HG03196 (cell line): Measurements from ENCODE around the gene HK1.
A peak's percentile ranks its signal among the peaks of the same experiment; 100 is the strongest.

Experiments
- ATAC-seq: cut with Tn5 transposase; IDR thresholded peaks from one replicate; pipeline ENCODE4 v1.9.1; 2021; ENCODE audit not compliant: unreplicated experiment

Gene HK1

DNA sequence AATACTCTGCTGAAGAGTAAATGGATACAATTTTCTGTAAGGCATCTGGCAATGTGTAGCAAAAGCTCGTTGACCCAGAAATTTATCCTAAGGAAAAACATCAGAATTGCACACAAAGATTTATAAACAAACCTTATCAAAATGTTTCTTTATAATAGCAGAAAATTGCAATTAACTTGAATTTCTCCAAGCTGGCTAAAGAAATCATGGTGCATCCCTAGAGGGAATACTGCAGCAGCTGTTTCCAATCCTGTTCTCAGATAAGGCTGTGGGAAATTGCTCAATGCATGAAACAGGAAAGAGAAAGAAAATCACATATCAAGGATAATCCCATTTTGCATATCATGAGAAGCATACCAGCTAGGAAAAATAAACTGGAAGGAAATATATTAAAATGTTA, 119.7 kb downstream of the HK1 start:
- ATAC-seq = no peak

GRCh38 chr10:69398466-69398865, 120.2 kb downstream of the HK1 start:
- ATAC-seq = no peak

GRCh38 chr10:69400936-69401335, 122.6 kb downstream of the HK1 start:
- no peak for ATAC-seq

GRCh38 chr10:69401416-69401815, 123.1 kb downstream of the HK1 start:
- no peak for ATAC-seq

DNA sequence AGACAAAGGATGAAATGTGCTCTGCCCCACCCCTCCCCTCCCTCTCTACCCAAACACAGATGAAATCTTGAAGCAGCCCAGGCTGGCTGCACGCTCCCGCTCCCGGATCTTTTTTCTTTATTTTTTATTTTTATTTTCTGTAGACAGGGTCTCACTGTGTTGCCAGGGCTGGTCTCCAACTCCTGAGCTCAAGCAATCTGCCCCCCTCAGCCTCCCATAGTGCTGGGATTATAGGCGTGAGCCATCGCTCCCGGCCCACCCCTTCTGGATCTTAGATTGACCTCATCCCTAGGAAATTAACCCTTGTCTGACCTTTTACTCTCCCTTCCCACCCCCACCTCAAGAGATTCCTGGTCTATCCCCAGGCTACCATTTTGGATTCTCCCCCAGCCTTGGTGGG, 124.1 kb downstream of the HK1 start:
- ATAC-seq = no peak

GRCh38 chr10:69403066-69403465, 124.8 kb downstream of the HK1 start:
- ATAC-seq = no peak

DNA sequence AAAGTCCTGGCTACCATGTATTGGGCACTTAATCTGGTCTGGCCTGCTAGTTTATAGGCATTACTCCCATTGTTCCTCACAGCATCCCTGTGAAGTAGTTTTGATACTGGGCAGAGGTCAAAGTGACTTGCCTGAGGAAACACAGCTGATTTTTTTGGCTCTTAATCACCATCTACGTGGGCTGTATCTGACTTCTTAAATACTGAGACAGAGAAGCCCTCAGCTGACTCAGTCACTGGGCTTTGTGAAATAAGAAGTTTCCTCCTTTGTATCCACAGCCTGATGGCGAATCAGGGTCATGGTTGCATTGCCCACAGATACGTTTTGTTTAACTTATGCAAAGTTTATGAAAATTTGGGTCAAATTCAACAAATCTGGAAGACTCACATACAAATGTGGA, 125.2 kb downstream of the HK1 start:
- ATAC-seq = no peak

GRCh38 chr10:69404786-69405185, 126.5 kb downstream of the HK1 start:
- no peak for ATAC-seq

DNA sequence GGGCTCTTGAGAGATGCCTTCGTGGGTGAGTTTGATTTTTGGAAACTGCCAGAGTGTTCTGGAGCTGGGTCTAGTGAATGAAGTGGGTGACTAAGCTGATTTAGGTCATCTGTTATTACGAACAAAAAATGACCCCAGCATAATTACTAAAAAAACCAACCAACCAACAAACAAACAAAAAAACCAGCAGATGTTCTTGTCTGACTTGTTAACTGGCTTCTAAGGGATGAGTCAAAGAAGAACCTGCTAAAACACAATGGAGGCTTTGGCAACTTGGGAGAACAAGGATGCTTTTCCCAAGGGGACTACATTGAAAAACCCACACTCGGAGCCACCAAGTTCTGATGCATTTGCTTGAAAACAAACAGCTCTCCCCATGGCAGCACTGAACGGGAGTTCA, 126.9 kb downstream of the HK1 start:
- ATAC-seq = no peak

DNA sequence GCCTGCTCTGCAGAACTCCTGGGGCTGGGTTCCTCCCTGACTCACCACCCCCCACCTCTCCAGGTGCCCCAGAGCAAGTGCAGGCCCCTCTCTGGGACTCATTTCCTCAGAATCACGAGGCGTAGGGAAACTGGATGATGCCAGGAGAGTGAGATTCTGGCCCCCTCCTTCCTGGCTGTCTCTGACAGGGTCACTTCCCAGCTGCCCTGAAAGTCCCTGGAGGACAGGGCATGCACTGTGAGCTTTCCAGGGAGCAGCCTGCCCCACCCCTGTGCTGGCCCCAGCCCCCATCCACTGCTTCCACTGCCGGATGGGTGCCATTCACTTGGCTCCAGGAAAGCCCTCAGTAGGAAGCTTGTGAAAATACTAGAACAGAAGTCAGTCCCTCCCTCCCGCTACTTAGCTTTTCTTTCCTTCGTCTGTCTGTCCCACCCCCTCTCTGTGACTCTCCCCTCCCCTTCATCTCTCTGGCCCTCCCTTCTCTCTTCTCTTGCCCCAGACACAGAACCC, 128.1 kb downstream of the HK1 start:
- no peak for ATAC-seq

DNA sequence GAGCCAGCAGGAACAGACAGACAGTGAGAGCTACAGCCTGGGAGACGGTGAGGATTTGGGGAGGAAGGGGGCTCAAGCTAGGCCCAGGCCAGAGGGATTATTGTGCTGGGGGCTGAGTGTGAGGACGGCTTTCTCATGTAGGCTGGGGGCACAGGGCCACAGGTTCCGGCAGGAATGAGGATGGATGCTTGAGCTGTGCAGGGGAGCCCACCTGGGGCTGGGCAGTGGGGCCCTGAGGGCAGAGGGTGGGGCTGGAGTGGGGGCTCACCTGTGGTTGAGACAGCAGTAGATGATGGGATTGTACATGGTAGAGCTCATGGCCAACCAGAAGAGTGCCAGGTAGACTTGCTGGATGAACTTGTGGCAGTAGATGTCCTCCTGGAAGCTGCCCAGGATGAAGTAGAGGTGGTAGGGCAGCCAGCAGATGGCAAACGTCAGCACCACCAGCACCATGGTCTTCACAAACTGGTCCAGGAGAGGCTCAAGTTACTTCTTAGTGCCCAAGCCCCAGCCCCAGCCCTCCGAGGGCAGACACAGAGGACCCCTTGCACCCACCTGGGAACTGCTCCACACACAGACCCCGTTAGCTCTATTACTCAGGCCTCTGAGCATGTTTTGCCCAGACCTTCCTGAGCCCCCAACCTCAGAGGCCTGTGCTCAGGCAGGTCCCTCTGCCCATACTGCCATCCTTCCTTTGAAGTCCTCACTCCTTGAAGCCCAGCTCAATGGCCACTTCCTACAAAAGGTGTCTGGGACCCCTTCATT, 128.7 kb downstream of the HK1 start:
- ATAC-seq = no peak

- no peak for ATAC-seq
Observed at GRCh38 chr10:69407621-69408301, 129.5 kb downstream of the HK1 start.

DNA sequence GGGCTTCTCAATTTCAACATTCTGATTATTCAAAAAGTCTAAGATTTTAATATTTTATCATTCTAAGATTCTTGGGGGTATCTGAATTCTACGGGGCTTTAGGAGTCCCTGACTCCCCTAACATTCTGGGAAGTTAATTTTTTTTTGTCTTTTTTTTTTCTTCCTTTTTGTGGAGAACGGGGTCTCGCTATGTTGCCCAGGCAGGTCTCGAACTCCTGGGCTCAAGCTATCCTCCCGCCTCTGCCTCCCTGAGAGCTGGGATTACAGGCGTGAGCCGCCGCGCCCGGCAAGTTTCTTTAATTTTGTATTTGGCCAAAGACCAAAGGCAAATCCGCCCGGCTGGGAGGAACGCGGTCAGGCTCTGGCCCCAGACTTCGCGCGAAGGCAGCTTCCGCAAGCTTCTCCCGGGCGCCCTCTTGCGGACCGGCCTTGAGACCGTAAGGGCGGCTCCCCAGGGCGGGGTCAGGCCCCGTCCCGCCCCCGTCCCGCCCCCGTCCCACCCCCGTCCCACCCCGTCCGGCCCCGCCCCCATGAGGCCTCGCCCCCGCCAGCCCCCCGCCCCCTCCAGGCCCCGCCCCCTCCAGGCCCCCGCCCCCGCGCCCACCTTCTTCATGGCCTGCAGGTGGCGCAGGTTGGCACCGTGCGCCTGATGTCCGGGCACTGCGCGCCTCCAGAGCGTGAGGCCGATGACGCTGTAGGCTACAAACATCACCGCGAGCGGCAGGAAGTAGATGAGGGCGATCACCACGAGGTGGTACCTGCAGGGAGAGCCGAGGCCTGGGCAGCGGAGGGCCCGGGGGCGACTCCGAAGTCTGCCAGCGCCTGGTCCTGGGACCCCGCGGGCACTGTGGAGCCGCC, 130.3 kb downstream of the HK1 start:
- peak; percentile 85 for ATAC-seq

- no peak for ATAC-seq
Observed at GRCh38 chr10:69409176-69409495, 130.8 kb downstream of the HK1 start.

- ATAC-seq = peak; percentile 39
Observed at GRCh38 chr10:69409968-69410367, 131.7 kb downstream of the HK1 start.

DNA sequence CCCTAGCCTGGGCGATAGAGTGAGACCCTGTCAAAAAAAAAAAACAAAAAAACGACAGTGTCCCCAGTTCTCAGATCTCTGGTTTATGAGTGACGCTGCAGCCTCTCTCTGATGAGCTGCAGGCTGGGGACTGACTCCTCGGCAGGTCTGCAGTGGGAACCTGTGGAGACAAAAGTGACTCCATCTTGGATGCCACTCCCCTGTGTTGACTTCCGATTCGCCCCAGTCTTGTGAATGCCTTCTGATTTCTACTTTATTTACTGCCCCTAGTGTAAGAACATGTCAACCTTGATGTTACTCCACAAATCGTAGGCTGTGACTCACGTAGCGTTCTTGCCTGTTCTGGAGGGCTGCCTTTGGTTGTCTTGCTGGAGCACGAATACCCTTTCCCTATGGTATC, 132.2 kb downstream of the HK1 start:
- no peak for ATAC-seq

GRCh38 chr10:69411476-69411875, 133.2 kb downstream of the HK1 start:
- no peak for ATAC-seq

DNA sequence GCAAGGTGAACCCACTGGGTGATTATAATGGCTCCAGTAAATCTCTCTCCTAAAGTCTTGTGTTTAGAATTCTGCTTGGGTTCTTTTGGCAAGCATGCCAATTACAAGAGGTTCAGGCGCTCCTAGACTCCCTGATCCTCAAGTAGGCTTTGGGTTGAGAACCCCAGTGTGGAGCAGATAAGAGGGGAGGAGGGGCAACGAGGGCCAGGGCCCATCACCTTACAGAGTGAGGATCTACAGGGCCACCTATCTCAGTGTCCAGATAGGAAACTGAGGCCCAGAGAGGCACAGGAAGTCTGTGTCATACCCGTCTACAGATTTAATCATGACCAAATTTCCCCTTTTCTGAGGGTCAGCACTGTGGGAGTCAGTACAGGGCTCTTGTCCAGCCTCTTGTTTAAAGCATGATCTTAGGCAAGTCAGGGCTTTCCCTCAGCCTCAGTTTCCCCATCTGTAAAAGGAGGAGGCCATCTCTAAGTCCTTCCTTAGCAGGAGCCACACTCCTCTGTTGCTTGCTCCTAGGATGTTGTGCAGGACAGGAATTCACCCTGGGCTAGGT, 134.0 kb downstream of the HK1 start:
- ATAC-seq = no peak

GRCh38 chr10:69413221-69413865, 135.0 kb downstream of the HK1 start:
- ATAC-seq = no peak

DNA sequence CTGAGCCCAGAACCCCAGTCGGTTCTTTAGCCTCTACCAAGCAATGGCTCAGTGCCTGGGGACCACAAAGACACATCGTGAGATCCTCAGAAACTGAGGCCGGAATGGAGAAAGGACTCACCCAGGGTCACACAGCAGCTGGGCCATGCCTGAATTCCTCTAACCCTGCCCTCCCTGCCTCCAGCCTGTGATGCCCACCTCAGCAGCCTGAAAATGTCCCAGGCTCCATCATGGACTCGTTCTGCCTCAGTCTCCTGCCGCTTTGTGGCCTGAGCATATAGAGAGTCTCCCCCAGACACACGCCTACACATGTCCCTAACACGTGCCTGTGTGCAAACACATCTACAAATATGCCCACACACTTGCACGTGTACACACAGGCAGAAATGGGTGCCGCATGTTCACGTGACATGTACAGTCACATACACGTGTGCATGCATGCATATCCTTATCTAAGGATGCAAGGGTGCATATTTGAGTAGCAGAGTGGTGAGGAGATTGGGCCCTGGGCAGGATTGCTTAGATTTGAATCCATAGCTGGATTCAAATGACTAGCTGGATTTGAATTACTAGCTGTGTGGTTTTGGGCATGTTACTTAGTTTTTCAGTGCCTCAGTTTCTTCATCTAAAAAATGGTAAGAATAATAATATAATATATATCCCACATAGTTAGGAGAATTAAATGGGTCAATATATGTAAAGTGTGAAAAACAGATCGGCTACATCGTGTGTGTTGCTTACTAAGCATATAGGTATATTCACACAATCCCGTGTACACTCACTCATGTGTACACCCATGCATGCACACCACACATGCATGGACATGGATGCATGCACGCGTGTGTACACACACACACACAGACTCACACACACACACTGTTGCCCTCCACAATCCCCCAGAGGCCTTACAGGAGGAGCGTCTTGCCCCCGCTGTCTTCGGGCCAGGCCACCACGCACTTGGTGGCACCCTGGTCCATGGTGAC, 136.0 kb downstream of the HK1 start:
- no peak for ATAC-seq
